Measurements from ENCODE around the gene SSB.

SSB gene

DNA sequence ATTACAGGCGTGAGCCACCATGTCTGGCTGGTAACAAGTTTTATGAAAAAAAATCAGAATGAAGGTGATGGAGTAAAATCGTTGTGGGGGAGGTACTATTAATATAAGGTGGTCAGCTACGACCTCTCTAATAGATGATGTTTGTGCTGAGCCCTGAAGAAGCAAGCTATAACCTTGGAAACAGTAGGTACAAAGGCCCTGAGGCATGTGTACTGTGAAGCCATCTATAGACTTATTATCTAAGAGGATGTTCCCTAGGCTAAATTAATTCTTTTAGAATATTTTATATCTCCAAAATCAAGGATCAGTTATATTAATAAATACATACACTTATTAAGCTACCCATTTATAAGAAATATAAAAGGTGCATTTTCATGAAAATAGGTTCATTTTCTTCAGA is 23.3 kb upstream of the SSB start:
- H3K27me3 ChIP-seq (ENCODE audit: insufficient read depth, low read length) = no peaks in the 10 kb centered on the region
- H4K12ac ChIP-seq (ENCODE audit: low read depth, low read length) = no peak overlapping the region
- H3K4me2 ChIP-seq (ENCODE audit: low read length) = no peak overlapping the region
- no peak overlapping the region for H3K4ac ChIP-seq (ENCODE audit: low read depth, low read length)
- no peak overlapping the region for H2AFZ ChIP-seq (ENCODE audit: insufficient read depth, low read length, poor library complexity)
- 100% methylated on average over 1 of the region's 3 CpGs for WGBS (ENCODE audit: extremely low coverage, insufficient coverage, insufficient read length)
- H3K4me3 ChIP-seq (ENCODE audit: low read depth, low read length) = no peak overlapping the region
- no peak overlapping the region for H3K27ac ChIP-seq (ENCODE audit: low read depth, low read length)
- H3K18ac ChIP-seq (ENCODE audit: low read length) = no peak overlapping the region
- H2AK5ac ChIP-seq (ENCODE audit: low read length) = no peak overlapping the region
- no peak overlapping the region for H3K23ac ChIP-seq (ENCODE audit: low read length)
- H3K9me3 ChIP-seq (ENCODE audit: insufficient read depth, low read depth, low read length) = no peaks in the 10 kb centered on the region
- no peaks in the 10 kb centered on the region for H3K36me3 ChIP-seq (ENCODE audit: control insufficient read depth in 1 of 2, insufficient read depth in 2 of 2, low read length in 2 of 2)
- H3K9ac ChIP-seq (ENCODE audit: low read length) = no peak overlapping the region
- H3K79me2 ChIP-seq (ENCODE audit: control insufficient read depth, insufficient read depth, low read length, poor library complexity) = no peaks in the 10 kb centered on the region
- H2BK12ac ChIP-seq (ENCODE audit: low read length) = no peak overlapping the region
- H2BK120ac ChIP-seq (ENCODE audit: insufficient read depth, low read length, poor library complexity) = no peak overlapping the region
- no peak overlapping the region for H3K14ac ChIP-seq (ENCODE audit: low read length)
- H3K4me1 ChIP-seq (ENCODE audit: control insufficient read depth in 1 of 2, insufficient read depth in 2 of 2, low read length in 2 of 2) = no peaks in the 10 kb centered on the region
- no peak overlapping the region for H4K8ac ChIP-seq (ENCODE audit: low read depth, low read length)
- no peak overlapping the region for H2BK5ac ChIP-seq (ENCODE audit: low read depth, low read length, poor library complexity)
- no peak for DNase-seq
- no peak overlapping the region for H4K91ac ChIP-seq (ENCODE audit: low read depth, low read length)
- no peaks in the 10 kb centered on the region for H3K79me1 ChIP-seq (ENCODE audit: low read length)

GRCh38 chr2:169775765-169776164 is 22.9 kb upstream of the SSB start:
- Histone ChIP-seq H2AK5ac (ENCODE audit: low read length) (no peak overlapping the region), H2BK12ac (ENCODE audit: low read length) (no peak overlapping the region), H4K8ac (ENCODE audit: low read depth, low read length) (no peak overlapping the region), H2AFZ (ENCODE audit: insufficient read depth, low read length, poor library complexity) (no peak overlapping the region), H4K91ac (ENCODE audit: low read depth, low read length) (no peak overlapping the region), H4K12ac (ENCODE audit: low read depth, low read length) (no peak overlapping the region), H3K79me2 (ENCODE audit: control insufficient read depth, insufficient read depth, low read length, poor library complexity) (no peaks in the 10 kb centered on the region), H3K79me1 (ENCODE audit: low read length) (no peaks in the 10 kb centered on the region), H3K9ac (ENCODE audit: low read length) (no peak overlapping the region), H2BK120ac (ENCODE audit: insufficient read depth, low read length, poor library complexity) (no peak overlapping the region), H3K4me2 (ENCODE audit: low read length) (no peak overlapping the region), H3K27me3 (ENCODE audit: insufficient read depth, low read length) (no peaks in the 10 kb centered on the region), H3K27ac (ENCODE audit: low read depth, low read length) (no peak overlapping the region), H3K23ac (ENCODE audit: low read length) (no peak overlapping the region), H3K4me3 (ENCODE audit: low read depth, low read length) (no peak overlapping the region), H3K4ac (ENCODE audit: low read depth, low read length) (no peak overlapping the region), H3K14ac (ENCODE audit: low read length) (no peak overlapping the region), H3K9me3 (ENCODE audit: insufficient read depth, low read depth, low read length) (no peaks in the 10 kb centered on the region), H3K36me3 (ENCODE audit: control insufficient read depth in 1 of 2, insufficient read depth in 2 of 2, low read length in 2 of 2) (no peaks in the 10 kb centered on the region), H2BK5ac (ENCODE audit: low read depth, low read length, poor library complexity) (no peak overlapping the region), H3K4me1 (ENCODE audit: control insufficient read depth in 1 of 2, insufficient read depth in 2 of 2, low read length in 2 of 2) (no peaks in the 10 kb centered on the region), H3K18ac (ENCODE audit: low read length) (no peak overlapping the region)
- DNase-seq = no peak
- WGBS (ENCODE audit: extremely low coverage, insufficient coverage, insufficient read length) = no CpG with 5 or more reads among the region's 2 CpGs

- no peaks in the 10 kb centered on the region for H3K9me3 ChIP-seq (ENCODE audit: insufficient read depth, low read depth, low read length)
- H3K36me3 ChIP-seq (ENCODE audit: control insufficient read depth in 1 of 2, insufficient read depth in 2 of 2, low read length in 2 of 2) = no peaks in the 10 kb centered on the region
- no peak overlapping the region for H2BK5ac ChIP-seq (ENCODE audit: low read depth, low read length, poor library complexity)
- no peak overlapping the region for H2BK12ac ChIP-seq (ENCODE audit: low read length)
- no peak overlapping the region for H3K4me2 ChIP-seq (ENCODE audit: low read length)
- DNase-seq = no peak
- no peaks in the 10 kb centered on the region for H3K79me2 ChIP-seq (ENCODE audit: control insufficient read depth, insufficient read depth, low read length, poor library complexity)
- H3K79me1 ChIP-seq (ENCODE audit: low read length) = no peaks in the 10 kb centered on the region
- no peak overlapping the region for H4K12ac ChIP-seq (ENCODE audit: low read depth, low read length)
- H3K4ac ChIP-seq (ENCODE audit: low read depth, low read length) = no peak overlapping the region
- no peak overlapping the region for H3K23ac ChIP-seq (ENCODE audit: low read length)
- H3K4me1 ChIP-seq (ENCODE audit: control insufficient read depth in 1 of 2, insufficient read depth in 2 of 2, low read length in 2 of 2) = no peaks in the 10 kb centered on the region
- no peak overlapping the region for H3K9ac ChIP-seq (ENCODE audit: low read length)
- no peak overlapping the region for H2AFZ ChIP-seq (ENCODE audit: insufficient read depth, low read length, poor library complexity)
- H3K18ac ChIP-seq (ENCODE audit: low read length) = no peak overlapping the region
- H3K14ac ChIP-seq (ENCODE audit: low read length) = no peak overlapping the region
- H2BK120ac ChIP-seq (ENCODE audit: insufficient read depth, low read length, poor library complexity) = no peak overlapping the region
- H2AK5ac ChIP-seq (ENCODE audit: low read length) = no peak overlapping the region
- H4K8ac ChIP-seq (ENCODE audit: low read depth, low read length) = no peak overlapping the region
- H3K27me3 ChIP-seq (ENCODE audit: insufficient read depth, low read length) = no peaks in the 10 kb centered on the region
- H3K27ac ChIP-seq (ENCODE audit: low read depth, low read length) = no peak overlapping the region
- no peak overlapping the region for H3K4me3 ChIP-seq (ENCODE audit: low read depth, low read length)
- H4K91ac ChIP-seq (ENCODE audit: low read depth, low read length) = no peak overlapping the region
- WGBS (ENCODE audit: extremely low coverage, insufficient coverage, insufficient read length) = no CpG with 5 or more reads among the region's 2 CpGs
These were observed 22.4 kb upstream of the SSB start for GRCh38 chr2:169776252-169776761.

DNA sequence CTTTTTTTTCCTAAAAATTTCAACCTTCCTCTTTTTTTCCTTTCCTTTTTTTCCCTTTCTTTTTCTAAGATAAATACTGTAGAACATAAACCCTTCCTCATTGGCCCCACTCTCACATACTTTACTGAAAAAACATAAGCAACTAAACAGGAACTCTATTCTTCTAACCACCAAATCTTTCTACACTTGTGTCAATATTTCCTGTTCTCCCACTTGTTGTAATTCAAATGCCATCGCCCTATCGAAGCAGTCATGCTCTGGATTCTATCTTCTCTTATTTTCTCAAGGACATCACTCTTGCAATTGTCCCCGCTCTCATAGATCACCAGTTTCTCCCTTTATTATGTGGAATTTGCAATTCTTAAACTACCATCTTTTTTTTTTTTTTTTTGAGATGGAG is 20.2 kb upstream of the SSB start:
- Histone ChIP-seq H3K79me1 (ENCODE audit: low read length) (no peaks in the 10 kb centered on the region), H3K4ac (ENCODE audit: low read depth, low read length) (no peak overlapping the region), H4K8ac (ENCODE audit: low read depth, low read length) (no peak overlapping the region), H3K4me1 (ENCODE audit: control insufficient read depth in 1 of 2, insufficient read depth in 2 of 2, low read length in 2 of 2) (no peaks in the 10 kb centered on the region), H3K18ac (ENCODE audit: low read length) (no peak overlapping the region), H3K23ac (ENCODE audit: low read length) (no peak overlapping the region), H3K4me3 (ENCODE audit: low read depth, low read length) (no peak overlapping the region), H3K27ac (ENCODE audit: low read depth, low read length) (no peak overlapping the region), H4K12ac (ENCODE audit: low read depth, low read length) (no peak overlapping the region), H3K9me3 (ENCODE audit: insufficient read depth, low read depth, low read length) (no peaks in the 10 kb centered on the region), H3K27me3 (ENCODE audit: insufficient read depth, low read length) (no peaks in the 10 kb centered on the region), H2AFZ (ENCODE audit: insufficient read depth, low read length, poor library complexity) (no peak overlapping the region), H2AK5ac (ENCODE audit: low read length) (no peak overlapping the region), H3K14ac (ENCODE audit: low read length) (no peak overlapping the region), H2BK12ac (ENCODE audit: low read length) (no peak overlapping the region), H3K36me3 (ENCODE audit: control insufficient read depth in 1 of 2, insufficient read depth in 2 of 2, low read length in 2 of 2) (no peaks in the 10 kb centered on the region), H3K4me2 (ENCODE audit: low read length) (no peak overlapping the region), H3K9ac (ENCODE audit: low read length) (no peak overlapping the region), H4K91ac (ENCODE audit: low read depth, low read length) (no peak overlapping the region), H3K79me2 (ENCODE audit: control insufficient read depth, insufficient read depth, low read length, poor library complexity) (no peaks in the 10 kb centered on the region), H2BK5ac (ENCODE audit: low read depth, low read length, poor library complexity) (no peak overlapping the region), H2BK120ac (ENCODE audit: insufficient read depth, low read length, poor library complexity) (no peak overlapping the region)
- DNase-seq = no peak
- no CpG with 5 or more reads among the region's 3 CpGs for WGBS (ENCODE audit: extremely low coverage, insufficient coverage, insufficient read length)

Data from trophoblast cell (in vitro differentiated cells and primary cell).